ENCODE measurements around the gene CCL25.
"Not testable (repeated sequence)": the region's sequence is repeated elsewhere in the genome, so short reads cannot be mapped to it uniquely, and the experiment has no call there.

CCL25 gene

DNA sequence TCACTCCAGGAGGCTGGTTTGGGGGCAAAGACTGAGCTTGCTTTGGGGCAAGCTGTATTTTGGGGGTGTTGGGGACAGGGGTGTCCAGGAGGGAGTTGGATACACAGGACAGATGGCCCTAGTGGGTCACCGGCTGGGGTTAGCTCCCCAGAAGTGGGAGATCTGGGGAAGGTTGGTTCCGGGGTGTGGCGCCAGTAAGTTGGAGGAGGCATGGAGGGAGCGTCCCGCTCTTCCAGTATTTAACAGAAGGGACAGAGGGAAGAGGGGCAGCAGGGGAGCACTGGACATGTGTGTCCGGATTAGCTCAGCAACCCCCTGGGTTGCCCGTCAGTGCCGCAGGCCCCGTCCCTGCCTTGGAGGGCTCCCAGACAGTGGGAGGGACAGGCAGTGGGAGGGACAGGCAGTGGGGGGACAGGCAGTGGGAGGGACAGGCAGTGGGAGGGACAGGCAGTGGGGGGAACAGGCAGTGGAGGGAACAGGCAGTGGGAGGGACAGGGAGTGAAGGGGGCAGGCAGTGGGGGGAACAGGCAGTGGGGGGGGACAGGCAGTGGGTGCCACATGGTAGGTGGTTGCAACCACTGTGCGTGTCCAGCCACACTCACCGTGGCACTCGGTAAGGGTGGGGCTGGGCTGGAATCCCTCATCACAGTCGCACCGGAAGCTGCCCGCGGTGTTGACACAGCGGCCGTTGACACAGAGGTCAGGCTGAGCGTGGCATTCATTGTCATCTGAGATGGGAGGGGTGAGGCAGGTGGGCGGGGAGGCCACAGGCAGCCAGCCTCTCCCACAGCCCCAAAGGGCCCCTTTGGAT is 33.2 kb downstream of the CCL25 start:
- no peak for DNase-seq (ENCODE audit: low read depth in 2 of 2)

DNA sequence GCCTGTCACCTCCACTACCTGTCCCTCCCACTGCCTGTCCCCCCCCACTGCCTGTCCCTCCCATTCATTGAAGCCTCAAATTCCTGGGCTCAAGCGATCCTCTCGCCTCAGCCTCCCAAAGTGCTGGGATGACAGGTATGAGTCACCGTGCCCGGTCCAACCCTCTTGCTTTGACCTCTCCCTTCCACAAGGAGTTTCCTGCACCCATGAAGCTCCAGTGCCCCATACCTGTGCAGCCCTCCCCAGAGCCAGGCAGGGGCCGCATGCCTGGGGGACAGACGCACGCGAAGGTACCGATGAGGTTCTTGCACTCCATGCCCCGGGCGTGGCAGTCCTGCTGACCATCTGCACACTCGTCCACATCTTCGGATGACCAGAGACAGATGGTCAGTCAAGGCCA is 34.3 kb downstream of the CCL25 start:
- no peak for DNase-seq (ENCODE audit: low read depth in 2 of 2)

DNA sequence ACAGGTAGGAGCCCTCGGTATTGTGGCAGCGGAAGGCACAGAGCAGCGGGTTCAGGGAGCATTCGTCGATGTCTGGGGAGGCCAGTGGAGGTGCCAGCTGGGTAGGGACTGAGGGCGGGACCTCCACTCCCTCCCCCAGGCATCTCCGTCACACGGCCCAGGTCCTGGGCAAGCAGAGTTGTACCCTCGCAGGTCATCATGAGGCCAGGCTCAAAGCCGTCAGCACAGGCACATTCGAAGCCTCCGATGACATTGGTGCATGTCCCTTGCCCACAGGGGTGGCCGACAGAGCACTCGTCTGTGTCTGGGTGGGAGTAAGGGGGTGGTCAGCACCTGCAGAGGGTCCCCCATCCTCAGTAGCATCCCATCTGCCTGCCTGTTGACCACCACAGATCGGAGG is 35.3 kb downstream of the CCL25 start:
- no peak for DNase-seq (ENCODE audit: low read depth in 2 of 2)

DNA sequence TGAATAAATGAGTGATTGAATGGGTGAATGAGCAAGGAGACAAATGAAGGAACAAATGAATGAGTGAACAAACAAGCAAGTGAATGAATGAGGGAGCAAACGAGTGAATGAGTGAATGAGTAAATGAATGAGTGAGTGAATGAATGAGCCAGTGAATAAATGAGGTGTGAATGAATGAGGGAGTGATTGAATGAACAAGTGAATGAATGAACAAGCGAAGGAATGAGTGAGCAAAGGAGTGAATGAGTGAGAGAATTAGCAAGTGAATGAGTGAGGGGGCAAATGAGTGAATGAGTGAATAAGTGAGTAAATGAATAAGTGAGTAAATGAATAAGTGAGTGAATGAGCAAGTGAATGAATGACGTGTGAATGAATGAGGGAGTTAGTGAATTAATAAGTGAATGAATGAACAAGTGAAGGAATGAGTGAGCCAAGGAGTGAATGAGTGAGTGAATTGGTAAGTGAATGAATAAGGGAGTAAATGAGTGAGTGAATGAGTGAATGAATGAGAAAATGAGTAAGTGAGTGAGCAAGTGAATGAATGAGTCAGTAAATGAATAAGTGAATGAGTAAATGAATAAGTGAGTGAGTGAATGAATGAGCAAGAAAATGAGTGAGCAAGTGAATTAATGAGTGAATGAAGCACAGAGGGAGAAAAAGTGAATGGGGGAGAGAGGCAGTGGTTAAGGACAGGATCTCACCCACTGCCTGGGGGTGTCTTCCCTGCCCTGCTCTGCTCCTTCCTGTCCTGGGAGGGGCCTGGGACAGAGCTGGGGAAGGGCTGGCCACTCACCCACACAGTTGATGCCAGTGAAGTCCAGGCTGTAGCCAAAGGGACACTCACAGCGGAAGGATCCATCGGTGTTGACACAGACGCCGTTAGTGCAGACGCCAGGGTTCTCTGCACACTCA is 36.4 kb downstream of the CCL25 start:
- DNase-seq (ENCODE audit: low read depth in 2 of 2) = no peak

DNA sequence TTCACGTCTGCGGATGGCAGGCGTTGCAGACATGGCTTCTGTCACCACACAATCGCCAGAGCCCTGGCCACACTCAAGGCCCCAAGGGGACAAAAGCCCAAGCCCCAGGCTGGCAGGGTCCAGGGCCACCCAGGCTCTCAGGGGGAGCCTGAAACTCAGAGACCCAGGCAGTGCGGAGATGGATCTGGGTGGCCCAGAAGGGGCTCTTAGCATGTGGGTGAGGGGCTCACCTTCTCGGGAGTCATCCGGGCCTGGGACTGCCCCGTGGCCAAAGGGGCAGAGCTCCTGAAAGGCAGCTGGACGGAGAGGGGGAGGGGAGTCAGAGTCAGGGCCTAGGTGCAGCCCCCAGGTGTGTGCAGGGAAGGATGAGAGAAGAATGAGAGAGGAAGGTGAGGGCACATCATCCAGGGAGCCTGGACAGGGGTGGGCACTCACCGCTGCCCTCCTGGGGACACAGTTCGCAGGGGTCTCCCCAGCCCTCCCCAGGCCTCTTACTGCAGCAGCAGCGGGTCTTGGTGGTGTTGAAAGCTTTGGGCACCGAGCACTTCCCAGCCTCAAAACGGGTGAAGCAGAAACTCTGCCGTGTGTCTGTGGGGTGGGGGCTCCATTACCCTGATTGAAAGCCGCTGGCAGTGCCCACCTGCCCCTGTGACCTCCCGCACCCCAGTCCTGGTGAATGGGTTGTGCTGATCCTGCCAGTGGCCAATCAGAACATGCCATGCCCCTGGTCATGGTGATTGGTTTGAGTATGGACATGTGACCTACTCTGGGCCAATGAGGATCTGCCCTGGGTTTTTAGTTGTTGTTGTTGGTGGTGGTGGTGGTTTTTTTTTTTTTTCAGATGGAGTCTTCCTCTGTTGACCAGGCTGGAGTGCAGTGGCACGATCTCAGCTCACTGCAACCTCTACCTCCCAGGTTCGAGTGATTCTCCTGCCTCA is 37.4 kb downstream of the CCL25 start:
- DNase-seq (ENCODE audit: low read depth in 2 of 2) = no peak

DNA sequence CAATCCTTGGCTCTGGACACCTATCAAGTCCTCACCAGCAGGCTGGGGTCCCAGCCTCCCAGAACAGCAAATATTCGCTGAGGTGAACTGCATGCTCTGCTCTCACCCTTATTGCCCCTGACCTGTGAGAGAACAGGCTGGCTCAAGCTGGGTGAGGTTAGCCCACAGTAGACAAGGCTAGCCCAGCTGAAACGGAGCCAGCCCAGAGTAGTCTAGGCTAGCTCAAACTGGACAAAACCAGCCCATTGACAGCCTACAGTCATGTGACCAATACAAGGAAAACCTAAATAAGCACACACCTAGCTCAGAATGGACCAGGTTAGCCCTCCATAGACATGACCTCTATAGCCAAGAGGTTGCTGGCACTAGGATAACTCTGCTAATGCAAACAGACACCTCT is 38.4 kb downstream of the CCL25 start:
- DNase-seq (ENCODE audit: low read depth in 2 of 2) = no peak

DNA sequence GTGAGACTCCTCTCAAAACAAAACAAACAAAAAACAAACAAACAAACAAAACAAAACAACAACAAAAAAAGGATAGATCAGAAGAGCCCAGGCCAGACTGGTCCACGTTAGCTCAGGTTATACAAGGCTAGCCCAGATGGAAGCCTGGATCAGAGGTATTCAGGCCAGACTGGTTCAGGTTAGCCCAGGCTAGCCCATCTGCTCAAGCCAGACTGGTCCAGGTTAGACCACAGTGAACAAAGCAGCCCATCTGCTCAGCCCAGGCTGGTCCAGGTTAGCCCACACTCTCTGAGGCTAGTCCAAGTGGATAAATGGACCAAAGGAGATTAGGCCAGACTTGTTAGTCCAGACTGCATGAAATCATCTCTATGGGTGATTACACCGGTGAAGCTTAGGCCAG is 41.2 kb downstream of the CCL25 start:
- no peak for DNase-seq (ENCODE audit: low read depth in 2 of 2)

DNA sequence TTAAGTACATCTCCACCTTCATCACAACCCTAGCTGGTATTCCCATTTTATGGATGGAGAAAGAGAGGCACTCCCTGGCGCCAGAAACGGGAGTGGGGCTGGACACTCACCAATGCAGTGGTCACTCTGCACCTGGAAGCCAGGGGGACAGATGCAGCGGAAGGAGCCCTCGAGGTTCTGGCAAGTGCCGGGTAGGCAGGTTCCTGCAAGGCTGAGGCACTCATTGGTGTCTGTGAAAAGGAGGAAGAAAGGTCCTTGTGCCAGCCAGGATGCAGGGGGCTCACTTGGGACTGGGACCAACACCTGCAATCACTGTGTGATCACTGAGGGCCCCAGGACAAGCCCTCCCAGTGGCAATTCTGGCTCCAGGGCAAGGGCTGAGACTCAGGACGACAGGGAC is 41.8 kb downstream of the CCL25 start:
- DNase-seq (ENCODE audit: low read depth in 2 of 2) = no peak

DNA sequence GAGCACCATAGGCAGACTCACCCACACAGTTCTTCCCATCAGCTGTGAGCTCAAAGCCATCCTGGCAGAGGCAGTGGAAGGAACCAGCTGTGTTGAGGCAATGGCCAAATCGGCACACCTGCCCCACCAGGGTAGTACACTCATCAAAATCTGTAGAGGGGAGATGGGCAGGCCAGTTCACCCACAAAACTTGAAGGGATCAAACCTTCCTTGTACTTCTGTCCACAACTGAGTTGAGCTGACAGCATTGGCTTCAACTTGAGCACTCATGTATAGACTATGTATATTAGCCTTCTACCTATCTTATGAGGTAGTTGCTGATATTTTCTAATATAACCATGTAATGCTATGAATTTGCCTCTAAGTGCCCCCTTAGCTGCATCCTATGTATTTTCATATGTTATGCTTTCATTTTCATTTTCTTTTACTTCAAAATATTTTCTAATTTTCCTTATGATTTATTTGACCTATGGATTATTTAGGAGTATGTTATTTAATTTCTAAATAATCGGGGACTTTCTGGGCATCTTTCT is 42.9 kb downstream of the CCL25 start:
- no peak for DNase-seq (ENCODE audit: low read depth in 2 of 2)

DNA sequence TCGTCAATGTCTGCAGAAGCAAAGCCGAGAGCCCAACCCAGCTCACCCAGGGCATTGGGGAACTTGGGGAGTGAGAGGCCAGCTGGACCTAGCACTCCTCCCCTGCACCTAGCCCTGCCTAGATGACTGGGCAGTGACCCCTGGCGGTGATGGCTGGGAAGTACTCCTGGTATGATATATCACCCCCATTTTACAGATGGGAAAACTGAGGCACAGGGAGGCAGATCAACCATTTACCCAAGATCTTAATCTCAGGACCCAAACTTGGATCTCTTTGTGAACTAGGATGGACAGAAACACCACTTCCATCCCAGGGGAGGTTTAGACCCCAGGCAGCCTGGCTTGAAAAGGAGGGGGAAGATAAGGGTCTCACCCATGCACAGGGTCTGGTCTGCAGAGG is 43.5 kb downstream of the CCL25 start:
- DNase-seq (ENCODE audit: low read depth in 2 of 2) = no peak

DNA sequence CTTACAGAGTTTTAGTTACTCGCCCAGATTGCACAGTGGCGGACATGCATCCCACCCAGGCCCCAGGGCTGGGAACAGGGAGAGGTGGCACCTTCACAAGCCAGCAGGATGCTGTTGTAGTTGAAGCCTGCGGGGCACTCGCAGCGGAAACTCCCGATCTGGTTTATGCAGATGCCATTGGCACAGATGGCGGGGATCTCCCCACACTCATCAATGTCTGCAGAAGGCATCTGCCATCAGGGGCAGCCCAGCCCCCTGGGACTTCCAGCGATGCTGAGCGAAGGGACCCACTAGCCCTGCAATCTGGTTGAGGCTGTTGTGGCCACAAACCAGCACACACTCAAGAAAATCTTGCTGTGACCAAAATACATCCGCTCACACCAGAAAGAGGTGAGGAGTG is 44.6 kb downstream of the CCL25 start:
- no peak for DNase-seq (ENCODE audit: low read depth in 2 of 2)

DNA sequence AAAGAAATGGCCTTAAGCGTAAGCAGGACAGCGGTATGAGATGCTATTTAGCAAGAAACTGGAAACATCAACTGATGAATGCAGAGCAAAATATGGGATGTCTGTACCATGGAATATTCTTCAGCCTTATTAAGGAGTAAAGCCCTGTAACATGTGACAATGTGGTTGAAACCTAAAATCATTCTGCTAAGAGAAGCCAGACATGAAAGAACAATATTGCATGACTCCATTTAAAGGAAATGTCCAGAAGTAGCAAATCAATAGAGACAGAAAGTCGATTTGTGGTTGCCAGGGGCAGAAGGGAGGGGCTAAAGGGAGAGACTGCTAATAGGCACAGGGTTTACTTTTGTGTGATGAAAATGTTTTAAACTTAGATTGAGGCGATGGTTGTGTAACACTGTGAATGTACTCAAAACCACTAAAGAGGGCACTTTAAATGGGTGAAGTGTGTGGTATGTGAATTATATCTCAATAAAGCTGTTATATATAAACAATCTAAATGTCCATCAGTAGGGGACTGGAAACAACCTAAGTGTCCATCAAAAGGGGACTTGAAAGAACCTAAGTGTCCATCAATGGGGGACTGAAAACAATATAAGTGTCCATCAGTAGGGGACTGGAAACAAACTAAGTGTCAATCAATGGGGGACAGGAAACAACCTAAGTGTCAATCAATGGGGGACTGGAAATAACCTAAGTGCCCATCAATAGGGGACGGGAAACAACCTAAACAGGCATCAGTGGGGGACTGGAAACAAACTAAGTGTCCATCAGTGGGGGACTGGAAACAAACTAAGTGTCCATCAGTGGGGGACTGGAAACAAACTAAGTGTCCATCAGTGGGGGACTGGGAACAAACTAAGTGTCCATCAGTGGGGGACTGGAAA is 45.4 kb downstream of the CCL25 start:
- DNase-seq (ENCODE audit: low read depth in 2 of 2) = no peak

DNA sequence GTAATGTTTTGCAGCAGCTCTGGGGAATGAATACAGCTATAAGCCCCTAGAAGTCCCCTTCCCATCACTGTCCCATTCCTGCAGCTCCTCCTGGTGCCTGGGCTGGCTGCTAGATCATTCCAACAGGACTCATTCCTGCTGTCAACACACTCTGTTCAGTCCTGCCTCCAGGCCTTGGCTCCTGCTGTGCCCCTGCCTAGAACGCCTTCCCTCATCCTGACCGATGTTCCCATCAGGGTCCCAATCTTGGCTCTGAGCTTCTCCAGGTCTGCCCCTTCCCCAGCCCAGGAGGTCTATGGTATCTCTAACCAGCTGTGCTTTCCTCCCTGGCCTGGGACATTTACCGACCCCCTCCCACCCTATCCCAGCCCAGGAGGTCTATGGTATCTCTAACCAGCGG is 48.8 kb downstream of the CCL25 start:
- no peak for DNase-seq (ENCODE audit: low read depth in 2 of 2)

DNA sequence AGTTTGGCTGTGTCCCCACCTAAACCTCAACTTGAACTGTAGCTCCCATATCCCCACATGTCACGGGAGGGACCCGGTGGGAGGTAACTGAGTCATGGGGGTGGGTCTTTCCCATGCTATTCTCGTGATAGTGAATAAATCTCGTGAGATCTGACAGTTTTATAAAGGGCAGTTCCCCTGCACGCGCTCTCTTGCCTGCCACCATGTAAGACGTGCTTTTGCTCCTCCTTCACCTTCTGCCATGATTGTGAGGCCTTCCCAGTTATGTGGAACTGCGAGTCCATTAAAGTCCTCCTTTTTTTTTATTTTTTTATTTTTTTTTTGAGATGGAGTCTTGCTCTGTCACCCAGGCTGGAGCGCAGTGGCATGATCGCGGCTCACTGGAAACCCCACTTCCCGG is 49.4 kb downstream of the CCL25 start:
- DNase-seq (ENCODE audit: low read depth in 2 of 2) = not testable (repeated sequence)

DNA sequence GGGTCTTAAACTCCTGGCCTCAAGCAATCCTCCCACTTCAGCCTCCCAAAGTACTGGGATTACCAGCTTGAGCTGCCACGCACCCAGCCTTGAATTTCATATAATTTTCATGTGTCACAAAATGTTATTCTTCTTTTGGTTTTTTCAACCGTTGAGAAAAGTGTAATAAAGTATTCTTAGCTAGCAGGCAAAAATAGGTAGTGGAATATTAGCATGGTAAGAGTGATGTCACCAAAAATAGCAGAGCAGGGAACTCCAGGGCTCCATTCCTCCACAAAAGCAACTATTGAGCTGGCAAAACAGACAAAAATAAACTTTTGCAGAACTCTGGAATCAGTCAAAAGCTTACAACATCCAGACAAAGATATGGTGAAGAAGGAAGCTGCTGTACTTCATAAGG is 52.9 kb downstream of the CCL25 start:
- DNase-seq (ENCODE audit: low read depth in 2 of 2) = no peak

DNA sequence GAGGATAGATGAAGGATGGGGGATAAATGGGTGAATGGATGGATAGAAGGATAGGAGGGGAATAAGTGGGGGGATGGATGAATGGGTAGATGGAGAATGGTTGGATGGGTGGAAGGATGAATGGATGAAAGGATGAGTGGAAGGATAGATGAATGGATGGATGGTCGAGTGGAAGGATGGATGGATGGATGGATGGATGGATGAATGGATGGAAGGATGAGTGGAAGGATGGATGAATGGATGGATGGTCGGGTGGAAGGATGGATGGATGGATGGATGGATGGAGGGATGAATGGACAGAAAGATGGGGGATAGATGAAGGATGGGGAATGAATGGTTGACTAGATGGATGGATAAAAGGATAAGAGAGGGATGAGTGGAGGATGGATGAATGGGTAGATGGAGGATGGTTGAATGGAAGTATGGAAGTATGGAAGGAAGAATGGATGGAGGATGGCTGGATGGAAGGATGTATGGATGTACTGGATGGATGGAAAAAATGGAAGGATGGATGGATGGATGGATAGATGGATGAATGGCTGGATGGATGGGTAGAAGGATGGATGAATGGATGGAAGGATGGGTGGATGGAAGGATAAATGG is 54.8 kb downstream of the CCL25 start:
- no peak for DNase-seq (ENCODE audit: low read depth in 2 of 2)

DNA sequence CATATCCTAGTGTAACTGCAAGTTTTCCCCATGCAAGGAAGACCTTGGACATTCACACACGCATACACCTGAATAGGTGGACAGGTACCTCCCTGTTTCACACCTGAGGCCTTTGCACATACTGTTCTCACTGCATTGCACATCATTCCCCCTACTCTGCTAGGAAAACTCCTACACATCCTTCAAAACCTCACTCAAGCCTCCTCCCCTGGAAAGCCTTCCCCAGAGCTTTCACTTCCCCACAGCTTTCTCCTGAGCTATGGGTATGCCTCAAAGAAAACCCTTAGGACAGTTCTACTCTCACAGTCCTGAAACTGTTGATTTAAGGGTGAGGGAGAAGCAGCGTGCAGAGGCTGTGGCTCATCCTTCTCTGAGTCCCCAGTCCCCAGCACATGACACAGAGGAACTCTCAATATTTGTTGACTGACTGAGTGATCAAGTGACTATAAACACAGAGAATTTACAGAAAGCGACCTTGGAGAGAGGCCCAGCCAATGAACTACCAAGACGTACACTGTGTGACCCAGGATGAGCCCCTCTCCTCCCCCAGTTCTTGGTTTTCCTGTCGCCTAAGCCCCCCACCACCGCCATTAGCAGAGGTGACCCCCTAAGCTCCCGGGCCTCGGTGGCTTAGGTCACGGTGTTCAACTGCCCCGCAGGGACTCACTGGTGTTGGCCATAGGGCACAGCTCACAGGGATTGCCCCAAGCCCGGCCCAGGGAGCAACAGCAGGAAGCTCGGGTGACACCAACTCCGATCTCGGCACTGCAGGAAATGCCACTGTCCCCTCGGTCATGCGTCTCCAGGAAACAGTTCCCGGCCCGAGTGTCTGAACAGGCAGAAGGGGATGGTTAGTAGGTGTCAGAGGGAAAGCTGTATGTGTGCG is 56.2 kb downstream of the CCL25 start:
- no peak for DNase-seq (ENCODE audit: low read depth in 2 of 2)

DNA sequence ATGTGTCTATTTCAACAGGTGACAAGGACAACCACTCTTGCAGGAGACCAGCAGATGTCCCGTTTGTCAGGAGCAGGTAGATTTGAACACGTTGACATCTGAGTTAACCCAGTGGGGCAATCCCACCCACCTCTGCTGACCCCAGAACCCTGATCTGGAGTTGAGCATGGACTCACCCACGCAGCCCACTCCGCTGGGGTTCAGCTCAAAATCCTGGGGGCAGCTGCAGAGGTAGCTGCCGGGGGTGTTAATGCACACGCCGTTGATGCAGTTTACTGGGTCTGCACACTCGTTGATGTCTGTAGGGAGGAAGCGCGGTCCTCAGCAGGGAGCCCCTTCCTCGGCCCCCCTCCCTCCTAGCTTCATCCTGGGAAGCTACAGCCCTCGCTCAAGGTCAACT is 56.9 kb downstream of the CCL25 start:
- DNase-seq (ENCODE audit: low read depth in 2 of 2) = no peak

Data from activated CD8-positive, alpha-beta memory T cell treated with anti-CD3 and anti-CD28 coated beads for 4 hours (primary cell).